GM23248 (cell line): ENCODE measurements around the gene CELSR1. TPM values are rescaled to one million over a fixed set of nuclear protein-coding genes. Genes with fewer than 3 reads are reported as not detected.
"Not testable (repeated sequence)": the region's sequence is repeated elsewhere in the genome, so short reads cannot be mapped to it uniquely, and the experiment has no call there.

Experiments used
- DNase-seq: peaks from one replicate; pipeline ENCODE4 v3.0.0-alpha.2; 2015
- H2AFZ ChIP-seq: fragments of 200-600 bp; sonication (generic); 2 replicates; pipeline ENCODE4 v1.6.1; 2016; ENCODE audit warnings: antibody characterized with exemption
- H3F3A ChIP-seq: fragments of 200-600 bp; sonication (generic); 2 replicates; pipeline ENCODE4 v1.6.1; 2016; ENCODE audit warnings: mild to moderate bottlenecking, antibody characterized with exemption, mixed run types; ENCODE audit not compliant: insufficient read depth
- H3K27ac ChIP-seq: fragments of 200-600 bp; sonication (generic); 2 replicates; pipeline ENCODE4 v1.5.1; 2016; ENCODE audit warnings: mild to moderate bottlenecking
- H3K27me3 ChIP-seq: fragments of 200-600 bp; sonication (generic); replicated peaks from 2 replicates; pipeline ENCODE4 v1.6.1; 2016; ENCODE audit warnings: mild to moderate bottlenecking; ENCODE audit not compliant: insufficient read depth
- H3K36me3 ChIP-seq: fragments of 200-600 bp; sonication (generic); 2 replicates; pipeline ENCODE4 v1.6.1; 2016; ENCODE audit warnings: low read depth, mild to moderate bottlenecking
- H3K4me1 ChIP-seq: fragments of 200-600 bp; sonication (generic); 2 replicates; pipeline ENCODE4 v1.6.1; 2016; ENCODE audit warnings: mild to moderate bottlenecking; ENCODE audit not compliant: insufficient read depth
- H3K4me2 ChIP-seq: fragments of 200-600 bp; sonication (generic); one replicate; pipeline ENCODE4 v1.6.1; 2016; ENCODE audit warnings: mild to moderate bottlenecking; ENCODE audit not compliant: unreplicated experiment
- H3K4me3 ChIP-seq: fragments of 200-600 bp; sonication (generic); 2 replicates; pipeline ENCODE4 v1.5.1; 2016; ENCODE audit warnings: mild to moderate bottlenecking
- H3K79me2 ChIP-seq: fragments of 200-600 bp; sonication (generic); 2 replicates; pipeline ENCODE4 v1.6.1; 2016; ENCODE audit warnings: mild to moderate bottlenecking; ENCODE audit not compliant: insufficient read depth
- H3K9ac ChIP-seq: fragments of 200-600 bp; sonication (generic); 2 replicates; pipeline ENCODE4 v1.6.1; 2016; ENCODE audit warnings: mild to moderate bottlenecking
- H3K9me2 ChIP-seq: fragments of 200-600 bp; sonication (generic); 2 replicates; pipeline ENCODE4 v1.6.1; 2016; ENCODE audit warnings: mixed run types, mild to moderate bottlenecking, moderate library complexity; ENCODE audit not compliant: insufficient read depth
- H3K9me3 ChIP-seq: fragments of 200-600 bp; sonication (generic); one replicate; pipeline ENCODE4 v1.6.1; 2017; ENCODE audit warnings: low read depth
- H4K20me1 ChIP-seq: fragments of 200-600 bp; sonication (generic); 2 replicates; pipeline ENCODE4 v1.6.0; 2016; ENCODE audit not compliant: insufficient read depth
- EZH2 ChIP-seq: fragments of 200-600 bp; sonication (generic); IDR thresholded peaks from 2 replicates; pipeline ENCODE4 v1.6.1; 2018; ENCODE audit warnings: antibody characterized with exemption, mild to moderate bottlenecking; ENCODE audit not compliant: insufficient read depth, poor library complexity, severe bottlenecking
- EZH2phosphoT487 ChIP-seq: fragments of 200-600 bp; sonication (generic); IDR thresholded peaks from 2 replicates; pipeline ENCODE4 v1.6.1; 2018; ENCODE audit warnings: antibody characterized with exemption, moderate library complexity, mild to moderate bottlenecking, low read depth; ENCODE audit not compliant: insufficient read depth
- WGBS, 2 experiments: methylation state at CpG; one replicate each; pipeline ENCODE4 v1.1.6; 2015 to 2017; ENCODE audit warnings: low lambda C conversion rate in 2 of 2, low coverage in 1 of 2; ENCODE audit errors: missing lambda C conversion rate in 2 of 2; 5-methylcytosine and 5-hydroxymethylcytosine counted together
- in situ Hi-C: fragments of 300-500 bp; cut with MboI; formaldehyde crosslinking; loops from 2 replicates; pipeline ENCODE4 v1.15.0; 2020
- polyA plus RNA-seq: library from polyadenylated mRNA; unstranded; fragments of >200 nt; fragmentation: Nextera tagmentation; extraction: Ambion mirVana; gene quantifications from 2 replicates; pipeline ENCODE4 v1.2.1, GENCODE V29; 2016
- total RNA-seq: library from RNA; depleted of rRNA; stranded (reverse); fragments of >200 nt; shearing (Covaris generic); gene quantifications from 2 replicates; pipeline ENCODE4 v1.2.3, GENCODE V29; 2014

The CELSR1 gene
- total and polyA plus RNA-seq, 2 experiments from 2014 or later, result 0.23 to 0.54 TPM

DNA sequence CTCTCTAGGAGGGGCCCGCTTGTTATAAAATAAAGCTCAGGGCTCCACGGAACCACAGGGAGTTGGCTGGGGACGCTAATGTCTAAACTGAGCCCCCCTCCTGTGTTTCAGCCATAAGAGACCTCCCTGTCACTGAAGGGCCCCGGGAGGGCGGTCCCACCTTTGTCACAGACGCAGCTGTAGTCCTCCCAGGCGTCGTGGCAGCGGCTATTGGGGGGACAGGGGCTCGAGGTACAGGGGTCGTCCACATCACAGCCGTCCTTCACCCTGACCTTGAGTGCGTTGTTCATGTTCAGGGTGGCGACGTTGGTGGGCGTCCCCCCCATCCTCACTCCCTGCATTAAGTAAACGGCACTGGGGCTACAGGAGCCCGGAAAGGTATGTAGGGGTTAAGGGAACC lies 139.9 kb downstream of the CELSR1 start:
- no peak overlapping the region for H3K4me3 ChIP-seq
- no peaks in the 10 kb centered on the region for H3K36me3 ChIP-seq
- H3K27me3 ChIP-seq, result no peaks in the 10 kb centered on the region; the same call in 1 of the 2 replicates
- H3K9me3 ChIP-seq, result no peaks in the 10 kb centered on the region
- no peaks in the 10 kb centered on the region for H4K20me1 ChIP-seq
- no peaks in the 10 kb centered on the region for H3K79me2 ChIP-seq
- H3K9me2 ChIP-seq, result no peaks in the 10 kb centered on the region
- no peaks in the 10 kb centered on the region for H3K4me1 ChIP-seq
- H3K9ac ChIP-seq, result no peak overlapping the region
- no peaks in the 10 kb centered on the region for H3F3A ChIP-seq
- no peak overlapping the region for H2AFZ ChIP-seq
- no peak overlapping the region for H3K27ac ChIP-seq
- DNase-seq, result no peak
- in situ Hi-C loops, result no loop called here
- TF ChIP-seq EZH2phosphoT487 (no peak), EZH2 (no peak)
- WGBS, 2 experiments, result 77 to 82% methylated on average over 18 of the region's 18 CpGs
- no peak overlapping the region for H3K4me2 ChIP-seq

DNA sequence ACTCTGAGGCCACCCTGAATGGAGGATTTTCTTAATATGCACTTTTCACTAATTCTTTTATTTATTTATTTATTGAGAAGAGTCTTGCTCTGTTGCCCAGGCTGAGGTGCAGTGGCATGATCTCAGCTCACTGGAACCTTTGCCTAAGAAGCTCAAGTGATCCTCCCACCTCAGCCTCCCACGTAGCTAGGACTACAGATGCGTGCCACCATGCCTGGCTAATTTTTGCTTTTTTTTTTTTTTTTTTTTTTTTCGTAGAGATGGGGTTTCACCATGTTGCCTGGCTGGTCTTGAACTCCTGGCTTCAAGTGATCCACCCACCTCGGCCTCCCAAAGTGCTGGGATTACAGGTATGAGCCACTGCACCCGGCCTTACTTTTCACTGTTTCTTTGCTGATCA lies 140.4 kb downstream of the CELSR1 start:
- H3K9me3 ChIP-seq, H3K36me3 ChIP-seq, H3K9ac ChIP-seq, H3K79me2 ChIP-seq, in situ Hi-C loops, H3K9me2 ChIP-seq, H3K27ac ChIP-seq, H3F3A ChIP-seq, H3K4me2 ChIP-seq, H3K4me3 ChIP-seq, H3K27me3 ChIP-seq, DNase-seq, H3K4me1 ChIP-seq, H4K20me1 ChIP-seq, H2AFZ ChIP-seq: not testable (repeated sequence)
- WGBS, 2 experiments, result 36 to 58% methylated on average over 4 to 5 of the region's 5 CpGs

- Histone ChIP-seq H3K4me1 (no peaks in the 10 kb centered on the region), H3K4me2 (no peak overlapping the region), H3K36me3 (no peaks in the 10 kb centered on the region), H3K27me3 (no peaks in the 10 kb centered on the region; the same call in 1 of the 2 replicates), H3K9me2 (no peaks in the 10 kb centered on the region), H2AFZ (no peak overlapping the region), H4K20me1 (no peaks in the 10 kb centered on the region), H3K9me3 (no peaks in the 10 kb centered on the region), H3K79me2 (no peaks in the 10 kb centered on the region), H3F3A (no peaks in the 10 kb centered on the region), H3K27ac (no peak overlapping the region), H3K4me3 (no peak overlapping the region), H3K9ac (no peak overlapping the region)
- no peak for DNase-seq
- in situ Hi-C loops, result no loop called here
- WGBS, 2 experiments, result 85 to 86% methylated on average over 12 to 13 of the region's 13 CpGs
- TF ChIP-seq EZH2phosphoT487 (no peak), EZH2 (no peak)
Observed at GRCh38 chr22:46395145-46395544, 142.3 kb downstream of the CELSR1 start.

- Histone ChIP-seq H3K79me2 (no peaks in the 10 kb centered on the region), H3K4me1 (no peaks in the 10 kb centered on the region), H2AFZ (no peak overlapping the region), H3K36me3 (no peaks in the 10 kb centered on the region), H3K9me2 (no peaks in the 10 kb centered on the region), H3K4me3 (no peak overlapping the region), H3F3A (no peaks in the 10 kb centered on the region), H3K27ac (no peak overlapping the region), H3K9me3 (no peaks in the 10 kb centered on the region), H3K9ac (no peak overlapping the region), H3K4me2 (no peak overlapping the region), H4K20me1 (no peaks in the 10 kb centered on the region), H3K27me3 (no peaks in the 10 kb centered on the region; the same call in 1 of the 2 replicates)
- in situ Hi-C loops, result no loop called here
- WGBS, 2 experiments, result 74 to 75% methylated on average over 13 to 14 of the region's 14 CpGs
- no peak for TF ChIP-seq EZH2
- TF ChIP-seq EZH2phosphoT487, result no peak
- DNase-seq, result no peak
Observed at GRCh38 chr22:46394622-46395021, 142.8 kb downstream of the CELSR1 start.

DNA sequence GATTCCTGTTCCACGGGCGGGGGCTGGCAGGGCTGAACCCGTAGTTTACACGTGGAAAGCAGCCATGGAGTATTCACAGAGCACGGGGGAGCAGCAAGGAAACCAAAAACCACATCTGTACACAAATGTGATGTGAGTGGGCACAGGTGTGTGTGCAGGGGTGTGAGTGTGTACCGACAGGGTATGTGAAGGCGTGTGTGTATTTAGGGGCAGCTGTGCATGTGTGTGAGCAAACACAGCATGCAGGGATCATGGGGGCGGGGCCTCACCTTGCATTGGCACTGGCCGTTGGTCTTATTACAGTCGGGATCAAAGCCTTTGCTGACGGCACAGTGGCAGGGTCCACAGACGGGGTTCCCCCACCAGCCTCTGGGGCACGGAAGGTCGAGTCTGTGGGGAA lies 143.5 kb downstream of the CELSR1 start:
- Histone ChIP-seq H3K4me3 (no peak overlapping the region), H3K36me3 (no peaks in the 10 kb centered on the region), H4K20me1 (no peaks in the 10 kb centered on the region), H3K9me3 (no peaks in the 10 kb centered on the region), H3K27ac (no peak overlapping the region), H2AFZ (no peak overlapping the region), H3K9ac (no peak overlapping the region), H3K27me3 (no peaks in the 10 kb centered on the region; the same call in 1 of the 2 replicates), H3F3A (no peaks in the 10 kb centered on the region), H3K9me2 (no peaks in the 10 kb centered on the region), H3K4me1 (no peaks in the 10 kb centered on the region), H3K79me2 (no peaks in the 10 kb centered on the region), H3K4me2 (no peak overlapping the region)
- no peak for DNase-seq
- 56 to 61% methylated on average over 14 of the region's 14 CpGs for WGBS, 2 experiments
- TF ChIP-seq EZH2phosphoT487, result no peak
- no peak for TF ChIP-seq EZH2
- in situ Hi-C loops, result no loop called here
